ENCODE results near the gene PNPLA2.

GRCh38 chr11:850775-851763 lies 32.4 kb downstream of the PNPLA2 start:
- TF ChIP-seq, protein P1, sequence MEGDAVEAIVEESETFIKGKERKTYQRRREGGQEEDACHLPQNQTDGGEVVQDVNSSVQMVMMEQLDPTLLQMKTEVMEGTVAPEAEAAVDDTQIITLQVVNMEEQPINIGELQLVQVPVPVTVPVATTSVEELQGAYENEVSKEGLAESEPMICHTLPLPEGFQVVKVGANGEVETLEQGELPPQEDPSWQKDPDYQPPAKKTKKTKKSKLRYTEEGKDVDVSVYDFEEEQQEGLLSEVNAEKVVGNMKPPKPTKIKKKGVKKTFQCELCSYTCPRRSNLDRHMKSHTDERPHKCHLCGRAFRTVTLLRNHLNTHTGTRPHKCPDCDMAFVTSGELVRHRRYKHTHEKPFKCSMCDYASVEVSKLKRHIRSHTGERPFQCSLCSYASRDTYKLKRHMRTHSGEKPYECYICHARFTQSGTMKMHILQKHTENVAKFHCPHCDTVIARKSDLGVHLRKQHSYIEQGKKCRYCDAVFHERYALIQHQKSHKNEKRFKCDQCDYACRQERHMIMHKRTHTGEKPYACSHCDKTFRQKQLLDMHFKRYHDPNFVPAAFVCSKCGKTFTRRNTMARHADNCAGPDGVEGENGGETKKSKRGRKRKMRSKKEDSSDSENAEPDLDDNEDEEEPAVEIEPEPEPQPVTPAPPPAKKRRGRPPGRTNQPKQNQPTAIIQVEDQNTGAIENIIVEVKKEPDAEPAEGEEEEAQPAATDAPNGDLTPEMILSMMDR (conservative IDR thresholded peaks at IDR 0.05; ENCODE audit: low read length): peak; percentile 63
- TF ChIP-seq EZH2phosphoT487 (IDR thresholded peaks at IDR 0.05; ENCODE audit: borderline replicate concordance, low read depth, low read length): no peak
